DND-41 (cell line): ENCODE data around the gene MYL4.

ENCODE experiments used
- ATAC-seq: fragments of 200-7000 bp; cut with Tn5 transposase; 3 replicates; pipeline ENCODE4 v1.9.1; 2021; ENCODE audit warnings: low read depth; ENCODE audit not compliant: insufficient read depth
- DNase-seq: peaks from one replicate; pipeline ENCODE4 v3.0.0-alpha.2; 2020
- H2AFZ ChIP-seq: 2 replicates; pipeline ENCODE4 v1.6.0; 2012; ENCODE audit warnings: low read depth, low read length
- H3K27ac ChIP-seq: 2 replicates; pipeline ENCODE4 v1.5.1; 2012; ENCODE audit warnings: low read length, inconsistent platforms
- H3K27me3 ChIP-seq: fragments of 200-600 bp; sonication (generic); 2 replicates; pipeline ENCODE4 v1.6.0; 2012; ENCODE audit warnings: low read length, mild to moderate bottlenecking, inconsistent platforms; ENCODE audit not compliant: insufficient read depth, poor library complexity
- H3K36me3 ChIP-seq: 2 replicates; pipeline ENCODE4 v1.5.1; 2012; ENCODE audit warnings: low read length, inconsistent platforms; ENCODE audit not compliant: insufficient read depth
- H3K4me1 ChIP-seq: 2 replicates; pipeline ENCODE4 v1.5.1; 2012; ENCODE audit warnings: mild to moderate bottlenecking, low read length; ENCODE audit not compliant: insufficient read depth
- H3K4me2 ChIP-seq: 2 replicates; pipeline ENCODE4 v1.6.0; 2012; ENCODE audit warnings: mild to moderate bottlenecking, moderate library complexity, low read length, inconsistent platforms; ENCODE audit not compliant: insufficient read depth
- H3K4me3 ChIP-seq, 2 experiments: fragments of 200-600 bp in 1 of 2; shearing (Covaris generic) in 1 of 2; 2 replicates each; pipeline ENCODE4 v1.5.1; 2012 to 2016; ENCODE audit warnings: inconsistent platforms in 2 of 2, low read length in 2 of 2, mild to moderate bottlenecking in 2 of 2, low read depth in 1 of 2, moderate library complexity in 1 of 2
- H3K79me2 ChIP-seq: 2 replicates; pipeline ENCODE4 v1.6.0; 2012; ENCODE audit warnings: low read length, inconsistent platforms; ENCODE audit not compliant: insufficient read depth
- H3K9ac ChIP-seq: 2 replicates; pipeline ENCODE4 v1.6.0; 2012; ENCODE audit warnings: low read depth, mild to moderate bottlenecking, inconsistent platforms, low read length, moderate library complexity
- H3K9me3 ChIP-seq: 2 replicates; pipeline ENCODE4 v1.5.1; 2012; ENCODE audit warnings: low read length, moderate library complexity, mild to moderate bottlenecking, inconsistent platforms; ENCODE audit not compliant: insufficient read depth, severe bottlenecking
- H4K20me1 ChIP-seq: 2 replicates; pipeline ENCODE4 v1.6.0; 2012; ENCODE audit warnings: low read length; ENCODE audit not compliant: insufficient read depth
- CTCF ChIP-seq: IDR thresholded peaks from 2 replicates; pipeline ENCODE4 v1.5.1; 2012; ENCODE audit warnings: borderline replicate concordance, low read length, moderate library complexity, mild to moderate bottlenecking; ENCODE audit not compliant: poor library complexity, severe bottlenecking; ENCODE audit errors: extremely low read depth
- EZH2 ChIP-seq: IDR thresholded peaks from 3 replicates; pipeline ENCODE4 v1.6.1; 2012; ENCODE audit warnings: borderline replicate concordance, low read depth, mild to moderate bottlenecking, moderate library complexity, low read length, inconsistent platforms; ENCODE audit not compliant: severe bottlenecking

The MYL4 gene

GRCh38 chr17:47243737-47244598, 34.8 kb downstream of the MYL4 start:
- no peaks in the 10 kb centered on the region for H3K79me2 ChIP-seq
- no peak overlapping the region for H3K9ac ChIP-seq
- H3K4me3 ChIP-seq = no peak overlapping the region
- H2AFZ ChIP-seq = no peak overlapping the region
- H3K4me1 ChIP-seq = no peaks in the 10 kb centered on the region
- H3K4me2 ChIP-seq = no peak overlapping the region
- no peaks in the 10 kb centered on the region for H4K20me1 ChIP-seq
- H3K27ac ChIP-seq = no peak overlapping the region
- TF ChIP-seq CTCF (no peak), EZH2 (no peak)
- DNase-seq (no peak), ATAC-seq (no peak)
- H3K9me3 ChIP-seq = no peaks in the 10 kb centered on the region
- no peaks in the 10 kb centered on the region for H3K36me3 ChIP-seq
- H3K27me3 ChIP-seq = peaks cover 6% of the 10 kb centered on the region

GRCh38 chr17:47244697-47245096, 35.5 kb downstream of the MYL4 start:
- DNase-seq (no peak), ATAC-seq (no peak)
- Histone ChIP-seq H4K20me1 (no peaks in the 10 kb centered on the region), H3K36me3 (no peaks in the 10 kb centered on the region), H3K4me1 (no peaks in the 10 kb centered on the region), H3K9me3 (no peaks in the 10 kb centered on the region), H3K4me2 (no peak overlapping the region), H3K4me3 (no peak overlapping the region), H3K27me3 (peaks cover 6% of the 10 kb centered on the region), H3K9ac (no peak overlapping the region), H2AFZ (no peak overlapping the region), H3K27ac (no peak overlapping the region), H3K79me2 (no peaks in the 10 kb centered on the region)
- TF ChIP-seq EZH2 (no peak), CTCF (no peak)

- H3K27me3 ChIP-seq = peaks cover 6% of the 10 kb centered on the region
- no peak overlapping the region for H3K27ac ChIP-seq
- no peak overlapping the region for H3K9ac ChIP-seq
- no peaks in the 10 kb centered on the region for H3K79me2 ChIP-seq
- ATAC-seq (no peak), DNase-seq (no peak)
- TF ChIP-seq EZH2 = no peak
- H3K4me1 ChIP-seq = no peaks in the 10 kb centered on the region
- H4K20me1 ChIP-seq = no peaks in the 10 kb centered on the region
- no peaks in the 10 kb centered on the region for H3K9me3 ChIP-seq
- no peak overlapping the region for H2AFZ ChIP-seq
- no peak overlapping the region for H3K4me2 ChIP-seq
- no peak overlapping the region for H3K4me3 ChIP-seq
- no peaks in the 10 kb centered on the region for H3K36me3 ChIP-seq
Observed at GRCh38 chr17:47246120-47246519, 37.0 kb downstream of the MYL4 start.

GRCh38 chr17:47250855-47251254, 41.7 kb downstream of the MYL4 start:
- H3K9ac ChIP-seq = no peak overlapping the region
- H3K9me3 ChIP-seq = no peaks in the 10 kb centered on the region
- no peaks in the 10 kb centered on the region for H3K36me3 ChIP-seq
- H4K20me1 ChIP-seq = peaks cover 6% of the 10 kb centered on the region; the same call in 1 of the 2 replicates
- no peak overlapping the region for H3K4me2 ChIP-seq
- no peak overlapping the region for H3K4me3 ChIP-seq
- no peak for TF ChIP-seq EZH2
- no peak for TF ChIP-seq CTCF
- DNase-seq (no peak), ATAC-seq (no peak)
- no peak overlapping the region for H2AFZ ChIP-seq
- H3K27ac ChIP-seq = no peak overlapping the region
- H3K79me2 ChIP-seq = no peaks in the 10 kb centered on the region
- H3K27me3 ChIP-seq = peaks cover 33% of the 10 kb centered on the region
- H3K4me1 ChIP-seq = peaks cover 20% of the 10 kb centered on the region
